Karpas-422 (cell line): ENCODE measurements around the gene LMNTD2. TPM values are rescaled to one million over a fixed set of nuclear protein-coding genes. Genes with fewer than 3 reads are reported as not detected.

Experiments used
- DNase-seq: peaks from one replicate; pipeline ENCODE4 v3.0.0-alpha.2; 2015
- H2AFZ ChIP-seq: fragments of 200-600 bp; sonication (generic); 2 replicates; pipeline ENCODE4 v1.6.1; 2014; ENCODE audit warnings: antibody characterized with exemption, low read length, mixed read lengths
- H3K27ac ChIP-seq: fragments of 200-600 bp; sonication (generic); 2 replicates; pipeline ENCODE4 v1.5.1; 2014; ENCODE audit warnings: mild to moderate bottlenecking, low read length, moderate library complexity
- H3K27me3 ChIP-seq: fragments of 200-600 bp; sonication (generic); 2 replicates; pipeline ENCODE4 v1.6.1; 2014; ENCODE audit warnings: low read length, mixed read lengths
- H3K36me3 ChIP-seq: fragments of 200-600 bp; sonication (generic); 2 replicates; pipeline ENCODE4 v1.6.1; 2014; ENCODE audit warnings: low read length, mixed read lengths; ENCODE audit not compliant: insufficient read depth
- H3K4me1 ChIP-seq: fragments of 200-600 bp; sonication (generic); 2 replicates; pipeline ENCODE4 v1.6.1; 2014; ENCODE audit warnings: mild to moderate bottlenecking, low read length, mixed read lengths
- H3K4me2 ChIP-seq: fragments of 200-600 bp; sonication (generic); 2 replicates; pipeline ENCODE4 v1.6.1; 2014; ENCODE audit warnings: low read length, low read depth, mild to moderate bottlenecking; ENCODE audit not compliant: poor library complexity, severe bottlenecking
- H3K4me3 ChIP-seq: fragments of 200-600 bp; sonication (generic); 2 replicates; pipeline ENCODE4 v1.5.1; 2014; ENCODE audit warnings: mild to moderate bottlenecking, antibody characterized with exemption, low read length, mixed read lengths
- H3K79me2 ChIP-seq: fragments of 200-600 bp; sonication (generic); 2 replicates; pipeline ENCODE4 v1.6.1; 2014; ENCODE audit warnings: mild to moderate bottlenecking, low read length, mixed read lengths
- H3K9ac ChIP-seq: fragments of 200-600 bp; sonication (generic); 2 replicates; pipeline ENCODE4 v1.6.0; 2014; ENCODE audit warnings: low read length
- H3K9me2 ChIP-seq: fragments of 200-600 bp; sonication (generic), shearing (Covaris generic); replicated peaks from 2 replicates; pipeline ENCODE4 v1.6.0; 2014; ENCODE audit warnings: mild to moderate bottlenecking, low read length, moderate library complexity; ENCODE audit not compliant: insufficient read depth
- H3K9me3 ChIP-seq: fragments of 300-700, 200-600 bp; sonication (generic); 2 replicates; pipeline ENCODE4 v1.6.1; 2014; ENCODE audit warnings: low read length, mixed read lengths
- H4K20me1 ChIP-seq: fragments of 200-600 bp; sonication (generic); 2 replicates; pipeline ENCODE4 v1.6.1; 2014; ENCODE audit warnings: mild to moderate bottlenecking, antibody characterized with exemption, low read length, low read depth; ENCODE audit not compliant: insufficient read depth
- total RNA-seq: library from RNA; depleted of rRNA; stranded (reverse); fragments of >200 nt; shearing (Covaris generic); gene quantifications from 2 replicates; pipeline ENCODE4 v1.2.3, GENCODE V29; 2014; ENCODE audit warnings: low replicate concordance

LMNTD2 gene
- total RNA-seq, 1 experiment from 2014 or later, result 6.2 TPM

- Histone ChIP-seq H3K9ac (no peak overlapping the region), H3K4me3 (no peak overlapping the region), H2AFZ (no peak overlapping the region), H3K79me2 (0 out of 2 replicates have a peak, but pooled peaks cover 16% of the 10 kb centered on the region), H3K9me3 (no peaks in the 10 kb centered on the region), H3K4me1 (no peaks in the 10 kb centered on the region), H3K27ac (no peak overlapping the region), H3K4me2 (no peak overlapping the region), H3K36me3 (peaks cover 15% of the 10 kb centered on the region; the same call in 1 of the 2 replicates), H3K9me2 (no peaks in the 10 kb centered on the region), H4K20me1 (peaks cover 25% of the 10 kb centered on the region; the same call in 1 of the 2 replicates), H3K27me3 (no peaks in the 10 kb centered on the region)
- DNase-seq, result no peak
Measured at GRCh38 chr11:592501-592900, 32.0 kb upstream of the LMNTD2 start.

GRCh38 chr11:590997-591396 lies 30.5 kb upstream of the LMNTD2 start:
- peaks cover 15% of the 10 kb centered on the region; the same call in 1 of the 2 replicates for H3K36me3 ChIP-seq
- no peaks in the 10 kb centered on the region for H3K9me3 ChIP-seq
- H3K4me1 ChIP-seq, result no peaks in the 10 kb centered on the region

GRCh38 chr11:589798-590197 lies 29.3 kb upstream of the LMNTD2 start:
- Histone ChIP-seq H3K9me2 (no peaks in the 10 kb centered on the region), H3K79me2 (0 out of 2 replicates have a peak, but pooled peaks cover 16% of the 10 kb centered on the region), H3K4me3 (no peak overlapping the region), H3K9ac (no peak overlapping the region), H3K27me3 (no peaks in the 10 kb centered on the region), H4K20me1 (peaks cover 11% of the 10 kb centered on the region; the same call in 1 of the 2 replicates), H3K9me3 (no peaks in the 10 kb centered on the region), H2AFZ (no peak overlapping the region), H3K4me1 (no peaks in the 10 kb centered on the region), H3K36me3 (peaks cover 15% of the 10 kb centered on the region; the same call in 1 of the 2 replicates), H3K4me2 (no peak overlapping the region), H3K27ac (no peak overlapping the region)
- DNase-seq, result no peak

More at GRCh38 chr11:590997-591396, 30.5 kb upstream of the LMNTD2 start:
- Histone ChIP-seq H3K4me2 (no peak overlapping the region), H3K4me3 (no peak overlapping the region), H3K27ac (no peak overlapping the region), H3K79me2 (0 out of 2 replicates have a peak, but pooled peaks cover 16% of the 10 kb centered on the region), H3K27me3 (no peaks in the 10 kb centered on the region), H3K9ac (no peak overlapping the region), H2AFZ (no peak overlapping the region), H3K9me2 (no peaks in the 10 kb centered on the region), H4K20me1 (peaks cover 17% of the 10 kb centered on the region; the same call in 1 of the 2 replicates)
- no peak for DNase-seq

GRCh38 chr11:587978-588380 lies 27.4 kb upstream of the LMNTD2 start:
- H3K9me2 ChIP-seq, result no peaks in the 10 kb centered on the region
- H3K27me3 ChIP-seq, result no peaks in the 10 kb centered on the region
- no peaks in the 10 kb centered on the region for H3K4me1 ChIP-seq
- H3K27ac ChIP-seq, result no peak overlapping the region
- no peak overlapping the region for H3K4me2 ChIP-seq
- peaks cover 11% of the 10 kb centered on the region; the same call in 1 of the 2 replicates for H4K20me1 ChIP-seq
- H3K79me2 ChIP-seq, result peaks cover 26% of the 10 kb centered on the region
- H3K4me3 ChIP-seq, result no peak overlapping the region
- no peaks in the 10 kb centered on the region for H3K9me3 ChIP-seq
- H2AFZ ChIP-seq, result no peak overlapping the region
- DNase-seq, result no peak
- H3K36me3 ChIP-seq, result peaks cover 22% of the 10 kb centered on the region
- H3K9ac ChIP-seq, result no peak overlapping the region

- Histone ChIP-seq H3K9ac (no peak overlapping the region), H3K4me3 (no peak overlapping the region), H3K27me3 (no peaks in the 10 kb centered on the region), H4K20me1 (peaks cover 11% of the 10 kb centered on the region; the same call in 1 of the 2 replicates), H3K9me3 (no peaks in the 10 kb centered on the region), H2AFZ (no peak overlapping the region), H3K4me1 (no peaks in the 10 kb centered on the region), H3K9me2 (no peaks in the 10 kb centered on the region), H3K36me3 (peaks cover 17% of the 10 kb centered on the region), H3K27ac (no peak overlapping the region), H3K4me2 (no peak overlapping the region), H3K79me2 (peaks cover 24% of the 10 kb centered on the region)
- no peak for DNase-seq
Measured at GRCh38 chr11:587546-587945, 27.0 kb upstream of the LMNTD2 start.

GRCh38 chr11:586376-587316 lies 26.1 kb upstream of the LMNTD2 start:
- Histone ChIP-seq H3K9me3 (no peaks in the 10 kb centered on the region), H3K9me2 (no peaks in the 10 kb centered on the region), H3K4me2 (no peak overlapping the region), H3K79me2 (peaks cover 27% of the 10 kb centered on the region), H3K27ac (no peak overlapping the region), H4K20me1 (peaks cover 13% of the 10 kb centered on the region; the same call in 1 of the 2 replicates), H2AFZ (no peak overlapping the region), H3K27me3 (no peaks in the 10 kb centered on the region), H3K4me1 (no peaks in the 10 kb centered on the region), H3K4me3 (no peak overlapping the region), H3K9ac (no peak overlapping the region), H3K36me3 (peaks cover 19% of the 10 kb centered on the region)
- no peak for DNase-seq

- H3K4me1 ChIP-seq, result no peaks in the 10 kb centered on the region
- no peaks in the 10 kb centered on the region for H3K9me2 ChIP-seq
- DNase-seq, result no peak
- peaks cover 24% of the 10 kb centered on the region for H4K20me1 ChIP-seq
- no peak overlapping the region for H3K9ac ChIP-seq
- no peak overlapping the region for H3K4me2 ChIP-seq
- H3K4me3 ChIP-seq, result no peak overlapping the region
- H3K79me2 ChIP-seq, result peaks cover 42% of the 10 kb centered on the region
- H3K27me3 ChIP-seq, result no peaks in the 10 kb centered on the region
- no peak overlapping the region for H3K27ac ChIP-seq
- H3K9me3 ChIP-seq, result no peaks in the 10 kb centered on the region
- no peak overlapping the region for H2AFZ ChIP-seq
- peaks cover 23% of the 10 kb centered on the region for H3K36me3 ChIP-seq
Measured at GRCh38 chr11:584287-584686, 23.7 kb upstream of the LMNTD2 start.

GRCh38 chr11:581752-582151 lies 21.2 kb upstream of the LMNTD2 start:
- no peak overlapping the region for H3K9ac ChIP-seq
- H3K9me2 ChIP-seq, result no peaks in the 10 kb centered on the region
- peaks cover 12% of the 10 kb centered on the region for H3K4me1 ChIP-seq
- no peak overlapping the region for H3K4me2 ChIP-seq
- H3K36me3 ChIP-seq, result peaks cover 20% of the 10 kb centered on the region
- no peak overlapping the region for H3K27ac ChIP-seq
- no peaks in the 10 kb centered on the region for H3K9me3 ChIP-seq
- no peak for DNase-seq
- peaks cover 65% of the 10 kb centered on the region for H3K79me2 ChIP-seq
- H4K20me1 ChIP-seq, result peaks cover 46% of the 10 kb centered on the region
- H3K27me3 ChIP-seq, result no peaks in the 10 kb centered on the region
- H2AFZ ChIP-seq, result no peak overlapping the region
- no peak overlapping the region for H3K4me3 ChIP-seq
